ENCODE data around the gene UVSSA.

The UVSSA gene

GRCh38 chr4:1351854-1352566 is 5.0 kb downstream of the UVSSA start:
- peak; percentile 56 for DNase-seq

GRCh38 chr4:1352567-1352900 is 5.5 kb downstream of the UVSSA start:
- DNase-seq = no peak

GRCh38 chr4:1353186-1354055 is 6.4 kb downstream of the UVSSA start:
- no peak for DNase-seq

GRCh38 chr4:1354136-1354982 is 7.4 kb downstream of the UVSSA start:
- DNase-seq = no peak

- no peak for DNase-seq
Observed at GRCh38 chr4:1354983-1355275, 7.9 kb downstream of the UVSSA start.

GRCh38 chr4:1355378-1355777 is 8.4 kb downstream of the UVSSA start:
- no peak for DNase-seq

- DNase-seq = peak; percentile 3
Observed at GRCh38 chr4:1356181-1356998, 9.4 kb downstream of the UVSSA start.

- no peak for DNase-seq
Observed at GRCh38 chr4:1357356-1358248, 10.6 kb downstream of the UVSSA start.

- DNase-seq = no peak
Observed at GRCh38 chr4:1358421-1359143, 11.6 kb downstream of the UVSSA start.

- DNase-seq = no peak
Observed at GRCh38 chr4:1359144-1359501, 12.1 kb downstream of the UVSSA start.

GRCh38 chr4:1359976-1360375 is 13.0 kb downstream of the UVSSA start:
- no peak for DNase-seq

- no peak for DNase-seq
Observed at GRCh38 chr4:1360423-1361283, 13.6 kb downstream of the UVSSA start.

GRCh38 chr4:1361431-1361830 is 14.4 kb downstream of the UVSSA start:
- DNase-seq = no peak

GRCh38 chr4:1362046-1362445 is 15.0 kb downstream of the UVSSA start:
- no peak for DNase-seq

- DNase-seq = no peak
Observed at GRCh38 chr4:1362521-1362920, 15.5 kb downstream of the UVSSA start.

GRCh38 chr4:1363513-1363912 is 16.5 kb downstream of the UVSSA start:
- no peak for DNase-seq

GRCh38 chr4:1364217-1364616 is 17.2 kb downstream of the UVSSA start:
- DNase-seq = no peak

GRCh38 chr4:1364748-1365147 is 17.7 kb downstream of the UVSSA start:
- no peak for DNase-seq

GRCh38 chr4:1365271-1366178 is 18.5 kb downstream of the UVSSA start:
- no peak for DNase-seq

Measured in NCI-H510A treated with DMSO at 0.1 percent for 48 hours (cell line).